Peyer's patch (tissue), 4 donors: ENCODE data around the gene MCEE.
"Not testable (repeated sequence)": the region's sequence is repeated elsewhere in the genome, so short reads cannot be mapped to it uniquely, and the experiment has no call there.

Experiments used
- CTCF ChIP-seq, 6 experiments: fragments of 450-650 bp in 4 of 6; fragments of 200-600 bp in 2 of 6; sonication (generic) in 1 of 6; IDR thresholded peaks; one replicate each; pipeline ENCODE4 v1.5.1; 2017 to 2019; ENCODE audit warnings: antibody characterized with exemption in 6 of 6, mild to moderate bottlenecking in 3 of 6, moderate library complexity in 1 of 6
- POLR2A ChIP-seq, 2 donors: fragments of 450-650 bp; IDR thresholded peaks; one replicate each; pipeline ENCODE4 v1.5.1; 2017; ENCODE audit warnings: antibody characterized with exemption in 2 of 2, mild to moderate bottlenecking in 2 of 2, moderate library complexity in 2 of 2

- not testable (repeated sequence) for TF ChIP-seq CTCF, POLR2A (IDR thresholded peaks at IDR 0.05)
Observed at GRCh38 chr2:71131387-71132166, 1.5 kb upstream of the MCEE start.
